AG09319 (cell line): Measurements from ENCODE around the gene SLC1A7.

Source experiments
- DNase-seq: peaks from one replicate; pipeline ENCODE4 v3.0.0-alpha.2; 2010; ENCODE audit warnings: low read depth; ENCODE audit errors: extremely low read depth
- CTCF ChIP-seq: IDR thresholded peaks from 2 replicates; pipeline ENCODE4 v1.5.1; 2011; ENCODE audit warnings: low read depth, mild to moderate bottlenecking, inconsistent platforms, low read length, moderate library complexity

SLC1A7 gene

GRCh38 chr1:53091841-53092645 is 50.4 kb downstream of the SLC1A7 start:
- TF ChIP-seq CTCF = no peak
- no peak for DNase-seq

GRCh38 chr1:53090227-53091147 is 52.0 kb downstream of the SLC1A7 start:
- no peak for DNase-seq

GRCh38 chr1:53089478-53090226 is 52.8 kb downstream of the SLC1A7 start:
- no peak for TF ChIP-seq CTCF
- no peak for DNase-seq

More at GRCh38 chr1:53090227-53091147, 52.0 kb downstream of the SLC1A7 start:
- TF ChIP-seq CTCF = no peak

GRCh38 chr1:53088616-53089300 is 53.7 kb downstream of the SLC1A7 start:
- no peak for DNase-seq
- no peak for TF ChIP-seq CTCF

GRCh38 chr1:53087332-53088285 is 54.8 kb downstream of the SLC1A7 start:
- DNase-seq = no peak
- no peak for TF ChIP-seq CTCF

- DNase-seq = no peak
- no peak for TF ChIP-seq CTCF
These were observed 55.9 kb downstream of the SLC1A7 start for GRCh38 chr1:53086491-53087070.
